ENCODE results near the gene AFG3L2. TPM values are rescaled to one million over a fixed set of nuclear protein-coding genes. Genes with fewer than 3 reads are reported as not detected.

AFG3L2 gene
- total RNA-seq, 6 experiments from 2014 or later = 35.2 to 44.4 (median 39.0) TPM

DNA sequence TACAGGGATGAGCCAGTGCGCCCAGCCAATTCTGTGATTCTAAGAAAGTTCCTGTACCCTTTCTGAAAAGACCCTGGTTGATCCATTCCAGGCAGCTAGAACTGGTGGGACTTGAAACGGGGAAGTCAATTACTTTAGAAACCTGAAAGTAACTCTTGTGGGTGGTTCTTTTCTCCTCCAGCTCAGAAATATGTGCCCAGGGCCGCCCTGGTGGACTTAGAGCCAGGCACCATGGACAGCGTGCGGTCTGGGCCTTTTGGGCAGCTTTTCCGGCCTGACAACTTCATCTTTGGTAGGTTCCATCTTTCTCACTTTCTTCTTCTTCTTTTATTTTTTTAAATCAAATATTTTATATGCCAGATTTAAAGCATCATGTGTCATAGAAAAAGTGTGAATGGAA is 66.3 kb downstream of the AFG3L2 start:
- Mint-ChIP-seq H3K36me3 (ENCODE audit: low read depth) (peaks cover 62% of the 10 kb centered on the region), H3K4me1 (ENCODE audit: low read depth) (peaks cover 71% of the 10 kb centered on the region), H3K4me3 (peak overlapping the region; percentile 96), H3K9me3 (peaks cover 21% of the 10 kb centered on the region), H3K27me3 (ENCODE audit: insufficient read depth) (peaks cover 13% of the 10 kb centered on the region), H3K27ac (peak overlapping the region; percentile 91)
- no peak for TF ChIP-seq CTCF (IDR thresholded peaks at IDR 0.05)
- DNase-seq = no peak

- H3K27me3 Mint-ChIP-seq (ENCODE audit: insufficient read depth) = peaks cover 15% of the 10 kb centered on the region
- H3K4me1 Mint-ChIP-seq (ENCODE audit: low read depth) = peaks cover 69% of the 10 kb centered on the region
- peak; percentile 25 for DNase-seq
- peak overlapping the region; percentile 91 for H3K27ac Mint-ChIP-seq
- H3K4me3 Mint-ChIP-seq = peak overlapping the region; percentile 96
- H3K36me3 Mint-ChIP-seq (ENCODE audit: low read depth) = peaks cover 57% of the 10 kb centered on the region
- peaks cover 21% of the 10 kb centered on the region for H3K9me3 Mint-ChIP-seq
- TF ChIP-seq CTCF (IDR thresholded peaks at IDR 0.05) = no peak
These were observed 67.3 kb downstream of the AFG3L2 start for GRCh38 chr18:12309683-12310198.

GRCh38 chr18:12308386-12309100 is 68.5 kb downstream of the AFG3L2 start:
- DNase-seq = peak; percentile 89
- Mint-ChIP-seq H3K27ac (peak overlapping the region; percentile 91), H3K4me1 (ENCODE audit: low read depth) (peaks cover 65% of the 10 kb centered on the region), H3K27me3 (ENCODE audit: insufficient read depth) (peaks cover 15% of the 10 kb centered on the region), H3K4me3 (peak overlapping the region; percentile 96), H3K9me3 (peaks cover 21% of the 10 kb centered on the region), H3K36me3 (ENCODE audit: low read depth) (peaks cover 51% of the 10 kb centered on the region)
- TF ChIP-seq CTCF (IDR thresholded peaks at IDR 0.05) = no peak

GRCh38 chr18:12307701-12308385 is 69.2 kb downstream of the AFG3L2 start, which contains the start of gene TUBB6:
Gene TUBB6 (plus strand): TSS chr18:12308241. CDS start chr18:12308293, 52 bp downstream.
- Mint-ChIP-seq H3K4me3 (peak within 1 kb of the TSS; percentile 96), H3K27ac (peak within 1 kb of the TSS; percentile 99)

More at GRCh38 chr18:12307701-12308385, 69.2 kb downstream of the AFG3L2 start, which contains the start of gene TUBB6:
- Mint-ChIP-seq H3K4me1 (ENCODE audit: low read depth) (peaks cover 58% of the 10 kb centered on the region), H3K9me3 (peaks cover 21% of the 10 kb centered on the region), H3K36me3 (ENCODE audit: low read depth) (peaks cover 44% of the 10 kb centered on the region), H3K27me3 (ENCODE audit: insufficient read depth) (peaks cover 15% of the 10 kb centered on the region)
- peak; percentile 81 for DNase-seq
- peak; percentile 57 for TF ChIP-seq CTCF (IDR thresholded peaks at IDR 0.05)
